Measurements from ENCODE around the gene C1orf210.

C1orf210 gene

DNA sequence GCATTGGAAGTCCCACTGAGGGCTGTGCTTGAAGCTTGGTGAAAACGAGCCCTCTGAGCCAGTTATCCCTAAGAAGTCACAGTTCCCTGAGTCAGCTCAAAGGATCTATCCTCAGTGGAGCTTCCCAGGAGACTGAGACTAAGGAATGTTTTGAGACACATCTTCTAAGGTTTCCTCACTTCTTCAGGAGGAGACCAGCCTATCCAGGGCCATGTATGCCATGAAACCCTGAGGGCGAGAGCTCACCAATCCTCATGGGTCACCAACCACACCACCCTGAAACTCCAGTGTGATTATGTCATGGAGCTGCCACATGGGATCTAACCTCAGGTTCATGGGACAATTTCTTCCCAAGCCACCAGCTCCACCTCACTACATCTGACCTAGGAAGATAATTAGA, 7.8 kb upstream of the C1orf210 start:
- DNase-seq, result no peak

DNA sequence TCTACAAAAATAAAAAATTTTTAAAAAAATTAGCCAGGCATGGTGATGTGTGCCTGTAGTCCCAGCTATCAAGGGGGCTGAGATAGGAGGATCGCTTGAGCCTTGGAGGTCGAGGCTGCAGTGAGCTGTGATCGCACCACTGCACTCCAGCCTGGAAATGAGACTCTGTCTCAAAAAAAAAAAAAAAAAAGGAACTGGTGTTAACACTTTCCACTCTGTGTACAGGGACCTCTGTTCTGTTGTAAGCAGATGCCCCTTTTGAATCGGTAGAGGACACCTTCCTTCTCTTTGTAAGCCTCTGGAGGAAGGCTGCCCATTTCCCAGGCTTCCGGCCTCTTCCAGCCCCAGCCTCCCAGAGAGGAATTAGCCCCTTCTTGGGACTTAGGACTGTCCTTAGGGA, 7.3 kb upstream of the C1orf210 start:
- no peak for DNase-seq

DNA sequence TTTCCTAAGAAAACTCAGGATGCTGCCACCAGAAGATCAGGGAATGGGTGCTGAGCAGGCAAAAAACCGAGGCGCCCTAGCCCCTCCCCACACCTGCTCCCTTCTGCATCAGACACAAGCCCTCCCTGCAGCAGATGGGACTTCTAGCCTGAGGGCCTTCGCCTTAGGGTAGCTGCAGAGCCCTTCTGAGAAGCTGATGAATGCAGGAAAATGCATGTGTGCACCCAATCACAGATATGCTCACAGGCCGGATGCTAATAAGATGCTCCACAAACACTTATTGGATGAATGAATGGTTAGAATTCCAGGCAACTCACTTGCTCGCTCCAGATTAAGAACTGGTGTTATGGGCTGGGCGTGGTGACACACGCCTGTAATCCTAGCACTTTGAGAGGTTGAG, 6.8 kb upstream of the C1orf210 start:
- no peak for DNase-seq

DNA sequence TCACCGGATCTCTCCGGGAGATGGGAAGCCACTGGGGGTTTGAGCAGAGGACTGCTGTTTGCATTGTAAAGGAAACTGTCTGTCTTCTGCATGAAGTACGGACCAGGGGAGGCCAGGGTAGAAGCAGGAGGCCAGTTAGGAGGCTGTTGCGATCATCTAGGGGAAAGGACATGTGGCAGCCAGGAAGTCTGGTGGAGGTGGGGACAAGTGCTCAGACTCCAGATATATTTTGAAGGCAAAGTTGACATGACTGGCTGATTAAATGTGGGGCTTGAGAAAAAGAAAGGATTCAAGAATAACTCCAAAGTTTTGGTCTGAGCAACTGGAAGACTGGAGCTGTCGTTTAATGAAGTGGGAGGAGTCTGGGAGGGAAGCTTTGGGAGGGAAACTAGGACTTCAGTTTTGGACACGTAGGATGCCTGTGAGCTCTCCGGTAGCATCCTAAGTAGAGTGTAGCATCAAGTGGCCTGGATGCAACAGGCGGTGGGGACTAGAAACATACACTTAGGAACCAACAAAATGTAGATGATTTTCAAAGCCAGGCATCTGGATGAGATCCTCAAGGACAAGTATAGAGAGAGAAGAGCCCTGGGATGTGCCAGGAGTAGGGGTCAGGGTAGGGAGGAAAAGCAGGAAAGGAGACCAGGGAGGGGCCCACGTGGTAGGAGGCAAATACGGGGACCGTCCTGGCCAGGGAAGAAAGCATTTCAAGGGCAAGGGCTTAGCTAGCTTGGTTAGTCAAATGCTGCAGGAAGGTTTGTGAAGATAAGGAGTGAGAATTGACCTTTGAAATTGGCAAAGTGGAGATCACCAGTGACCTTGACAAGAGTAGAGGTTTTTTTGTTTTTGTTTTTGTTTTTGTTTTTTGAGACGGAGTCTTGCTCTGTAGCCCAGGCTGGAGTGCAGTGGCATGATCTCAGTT, 3.7 kb upstream of the C1orf210 start:
- no peak for DNase-seq

DNA sequence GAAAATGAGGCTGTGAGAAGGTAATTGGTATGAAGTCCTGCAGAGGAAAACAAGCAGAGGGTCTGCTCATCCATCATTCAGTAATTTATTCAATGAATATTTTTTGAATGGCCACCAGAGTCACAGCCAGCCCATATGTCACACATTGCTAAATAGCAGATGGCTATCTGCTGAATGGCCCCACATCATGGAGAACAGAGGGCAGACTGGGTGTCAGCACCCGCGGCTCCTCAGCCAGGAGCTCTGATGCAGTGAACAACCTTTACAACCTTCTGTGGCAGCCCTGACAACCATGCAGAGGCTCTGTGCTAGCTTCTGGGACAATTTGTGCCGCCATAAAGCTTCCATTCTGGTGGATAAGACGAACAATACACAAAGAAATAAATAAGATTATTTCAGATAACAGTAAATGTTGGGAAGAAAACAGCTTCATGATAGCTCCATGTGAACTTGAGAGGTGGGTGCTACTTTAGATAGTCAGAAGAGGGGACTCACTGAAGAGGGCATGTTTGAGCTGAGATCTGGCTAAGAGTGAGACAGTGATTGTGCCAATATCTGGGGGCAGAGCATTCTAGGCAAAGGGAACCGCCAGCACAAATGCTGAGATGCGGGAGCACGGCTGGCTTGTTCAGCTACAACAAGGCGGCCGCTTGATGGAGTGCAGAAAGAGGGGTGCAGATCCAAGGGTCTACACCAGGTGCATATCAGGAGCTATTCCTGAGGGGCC, 2.8 kb upstream of the C1orf210 start:
- DNase-seq, result no peak

DNA sequence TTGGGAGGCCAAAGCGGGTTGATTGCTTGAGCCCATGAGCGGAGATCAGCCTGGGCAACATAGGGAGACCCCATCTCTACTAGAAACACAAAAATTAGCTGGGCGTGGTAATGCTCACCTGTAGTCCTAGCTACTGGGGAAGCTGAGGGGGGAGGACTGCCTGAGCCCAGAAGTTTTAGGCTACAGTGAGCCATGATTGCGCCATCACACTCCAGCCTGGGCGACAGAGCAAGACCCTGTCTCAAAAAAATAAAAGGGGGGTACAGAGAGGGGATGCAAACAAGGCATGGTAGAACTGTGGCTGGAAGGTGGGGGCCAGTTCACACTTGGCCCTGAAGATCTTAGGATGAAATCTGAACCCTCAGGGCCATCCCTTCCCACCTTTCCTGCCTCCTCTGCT, 1.2 kb upstream of the C1orf210 start:
- DNase-seq, result no peak

DNA sequence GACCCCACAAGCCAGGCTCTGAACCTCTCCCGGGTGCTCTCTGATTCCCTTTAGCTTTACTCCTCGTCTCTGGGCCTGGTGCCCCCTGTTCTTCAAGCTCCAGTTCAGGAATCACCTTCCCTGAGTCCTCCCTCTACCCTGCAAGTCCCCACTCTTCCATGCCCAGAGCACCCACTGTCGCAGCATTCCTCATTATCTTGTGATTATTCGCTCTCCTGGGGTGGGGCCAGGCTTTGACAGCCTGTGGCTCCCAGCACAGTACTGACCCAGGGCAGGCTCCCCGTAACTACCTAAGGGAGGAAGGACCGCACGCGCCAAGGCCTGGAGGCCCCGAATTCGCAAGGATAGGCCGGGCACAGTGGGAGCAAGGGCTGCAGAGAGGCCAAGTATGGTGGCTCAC, 734 bp upstream of the C1orf210 start:
- DNase-seq, result no peak

DNA sequence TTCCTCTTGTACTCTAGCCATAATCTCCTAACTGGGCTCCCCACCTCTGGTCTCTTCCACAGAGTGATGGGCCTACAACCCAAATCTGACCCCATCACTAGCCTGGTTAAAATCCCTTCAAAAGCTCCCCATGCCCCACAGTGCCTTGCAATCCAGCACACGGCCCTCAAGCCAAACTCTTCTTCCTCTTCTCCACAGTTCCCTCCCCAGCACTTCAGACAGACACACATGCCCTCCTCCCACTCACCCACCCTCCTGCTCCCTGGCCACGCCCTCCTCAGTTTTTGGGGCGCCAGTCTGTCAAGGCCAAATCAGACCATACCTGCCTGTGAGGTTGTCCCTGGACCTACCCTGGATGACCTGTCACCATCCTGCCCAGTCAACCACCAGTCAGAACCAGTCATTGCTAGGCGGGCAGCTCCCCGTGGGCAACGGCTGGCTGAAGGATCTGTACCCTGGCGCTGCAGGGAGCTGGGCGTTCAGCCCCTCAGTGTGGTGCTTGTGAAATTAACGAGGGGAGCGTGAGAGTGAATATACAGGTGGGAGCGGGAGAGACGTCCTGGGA, 753 bp downstream of the C1orf210 start:
- no peak for DNase-seq

DNA sequence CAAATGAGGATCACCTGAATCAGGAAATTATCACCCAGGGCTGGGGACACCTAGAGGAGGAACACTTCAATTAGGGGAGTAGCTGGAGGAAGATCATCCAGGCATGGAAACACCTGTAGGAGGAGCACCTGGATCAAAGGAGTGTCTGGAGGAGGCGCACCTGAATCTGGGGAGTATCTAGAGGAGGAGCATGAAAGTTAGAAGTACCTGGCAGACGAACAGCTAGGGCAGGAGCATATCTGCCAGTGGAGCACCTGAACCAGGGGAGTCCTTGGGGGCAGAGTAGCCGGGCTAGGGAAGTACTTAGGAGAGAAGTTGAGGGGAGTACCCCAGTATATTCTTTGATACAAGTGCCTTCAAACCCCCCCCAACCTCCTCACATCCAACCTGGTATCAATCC, 1.3 kb downstream of the C1orf210 start:
- no peak for DNase-seq

DNA sequence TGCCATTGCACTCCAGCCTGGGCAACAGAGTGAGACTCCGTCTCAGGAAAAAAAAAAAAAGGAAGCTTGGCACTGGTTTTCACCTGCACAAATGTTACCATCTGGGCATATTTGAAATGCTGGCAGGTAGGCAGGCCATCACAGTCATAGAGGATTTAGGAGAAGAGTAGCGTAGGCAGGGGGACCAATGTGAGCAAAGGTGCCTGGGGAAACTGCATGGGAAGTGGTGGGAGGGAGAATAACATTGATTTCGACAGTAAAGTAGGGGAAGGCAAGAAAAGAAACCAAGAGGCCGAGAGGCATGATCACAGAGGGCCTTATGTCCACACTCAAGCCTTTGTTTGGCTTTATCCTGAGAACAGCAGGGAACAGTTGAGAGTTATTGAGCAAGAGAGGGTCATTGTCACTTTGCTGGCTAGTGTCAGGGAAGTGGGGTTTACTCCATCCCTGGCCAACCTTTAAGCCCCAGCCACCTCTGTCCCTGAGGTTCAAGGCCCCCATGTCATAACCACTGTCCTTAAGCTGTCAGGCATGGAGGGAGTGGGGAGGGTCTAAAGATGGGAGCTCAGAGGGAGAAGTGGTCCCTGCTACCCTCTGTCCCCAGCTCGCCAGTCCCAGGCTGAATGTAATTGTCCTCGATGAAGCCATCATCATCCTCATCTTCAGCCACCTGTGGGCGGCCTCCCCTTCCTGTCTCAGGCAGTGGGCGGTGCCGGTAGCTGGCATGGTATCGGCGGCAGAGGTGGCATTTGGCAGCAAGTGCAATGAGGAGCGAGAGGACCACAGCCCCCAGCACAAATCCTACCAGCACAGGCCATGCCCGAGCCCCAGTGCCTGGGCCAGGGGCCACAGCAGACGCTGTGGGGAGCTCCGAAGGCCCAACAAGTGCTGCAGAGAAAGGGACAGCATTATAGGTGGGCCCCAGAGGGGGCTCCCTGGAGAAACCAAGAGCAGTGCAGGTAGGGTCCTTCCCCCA, 2.9 kb downstream of the C1orf210 start:
- no peak for DNase-seq

DNA sequence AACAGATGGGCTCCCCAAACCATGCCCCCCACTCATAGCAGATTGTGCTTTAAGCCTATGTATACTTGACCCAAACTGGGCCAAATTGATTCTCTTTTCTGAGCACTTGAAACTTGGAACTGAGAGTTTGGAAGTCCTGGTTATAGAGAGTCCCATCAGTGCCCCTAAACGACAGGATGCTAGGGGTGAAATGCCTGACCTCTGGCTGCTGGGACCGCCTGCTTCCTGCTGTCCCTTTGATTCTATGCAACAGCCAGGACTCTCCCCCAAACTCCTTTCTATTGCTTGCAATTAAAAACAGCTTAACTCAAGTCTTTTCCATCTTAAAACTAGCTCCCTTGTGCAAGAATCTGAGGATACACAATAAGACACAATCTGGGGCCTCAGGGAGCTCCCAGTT, 4.7 kb downstream of the C1orf210 start:
- DNase-seq, result no peak

DNA sequence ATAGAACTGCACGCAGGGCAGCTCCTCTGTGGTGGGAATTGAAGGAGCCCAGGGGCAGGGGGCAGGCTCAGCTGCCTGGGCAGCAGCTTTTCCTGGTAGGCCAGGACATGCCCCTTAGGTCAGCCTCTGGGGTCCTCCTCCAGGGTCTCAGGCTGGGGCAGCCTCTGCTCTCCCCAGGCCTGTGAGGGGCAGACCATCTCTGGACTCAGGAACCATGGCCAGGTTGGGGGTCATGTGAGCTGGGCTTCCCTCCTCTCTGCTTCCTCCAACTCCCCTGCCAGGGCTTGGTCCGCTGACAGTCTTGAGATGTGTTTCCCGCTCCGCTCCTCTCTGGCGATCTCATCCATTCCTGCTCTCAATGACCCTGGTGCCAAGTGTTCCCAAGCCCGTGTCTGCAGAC, 5.7 kb downstream of the C1orf210 start:
- DNase-seq, result no peak

DNA sequence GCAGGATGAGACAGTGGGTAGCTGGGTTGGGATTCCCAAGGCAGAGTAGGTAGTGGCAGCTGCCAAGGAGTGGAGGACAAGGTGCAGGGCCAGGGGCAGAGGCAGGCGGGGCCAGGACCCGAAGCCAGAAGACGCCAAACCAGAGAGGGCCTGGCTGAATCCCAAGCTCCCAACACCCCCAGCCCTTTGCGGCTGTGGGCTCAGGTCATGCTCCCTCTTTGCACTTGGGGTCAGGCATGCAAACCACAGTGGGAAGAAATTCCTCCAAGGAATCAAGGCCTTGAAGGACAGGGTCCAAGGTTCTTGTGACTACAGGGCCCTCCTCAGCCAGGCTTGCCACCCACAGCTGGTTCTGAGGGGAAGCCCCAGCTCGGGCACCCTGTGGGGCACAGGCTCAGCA, 6.2 kb downstream of the C1orf210 start:
- no peak for DNase-seq

DNA sequence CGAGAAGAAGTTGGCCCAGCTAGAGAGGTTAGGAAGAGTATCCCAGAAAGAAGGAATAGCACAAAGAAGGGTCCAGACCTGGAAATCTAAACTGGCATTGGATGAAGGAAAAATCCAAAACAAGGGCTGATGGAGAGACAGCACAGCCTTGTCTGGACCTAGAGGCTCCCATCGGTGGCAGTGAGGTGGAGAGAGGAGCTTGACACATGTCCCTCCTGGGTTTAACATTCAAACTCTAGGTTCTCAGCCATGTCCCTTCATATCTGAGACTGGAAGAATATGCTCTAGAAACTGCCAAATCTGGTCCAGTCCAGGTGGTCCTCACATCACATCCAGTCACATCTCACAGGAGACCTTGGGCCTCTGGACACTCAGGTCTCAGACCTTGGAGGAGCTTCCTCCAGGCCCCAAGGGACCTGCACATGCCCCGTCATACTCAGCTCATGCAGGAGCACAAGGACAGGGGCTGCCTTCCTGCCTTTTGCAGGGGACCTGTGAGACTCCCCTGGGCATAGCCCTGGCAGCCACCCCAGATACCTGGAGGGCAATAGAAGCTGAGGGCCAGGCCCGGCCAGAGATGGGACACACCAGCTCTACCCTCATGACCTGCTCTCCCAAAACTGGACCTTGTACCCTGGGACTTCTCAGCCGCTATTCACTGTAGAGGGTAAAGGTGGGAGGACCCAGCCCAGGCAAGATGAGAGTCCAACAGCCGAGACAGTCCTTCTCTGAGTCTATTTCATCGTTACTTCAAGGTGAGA, 8.1 kb downstream of the C1orf210 start:
- no peak for DNase-seq

DNA sequence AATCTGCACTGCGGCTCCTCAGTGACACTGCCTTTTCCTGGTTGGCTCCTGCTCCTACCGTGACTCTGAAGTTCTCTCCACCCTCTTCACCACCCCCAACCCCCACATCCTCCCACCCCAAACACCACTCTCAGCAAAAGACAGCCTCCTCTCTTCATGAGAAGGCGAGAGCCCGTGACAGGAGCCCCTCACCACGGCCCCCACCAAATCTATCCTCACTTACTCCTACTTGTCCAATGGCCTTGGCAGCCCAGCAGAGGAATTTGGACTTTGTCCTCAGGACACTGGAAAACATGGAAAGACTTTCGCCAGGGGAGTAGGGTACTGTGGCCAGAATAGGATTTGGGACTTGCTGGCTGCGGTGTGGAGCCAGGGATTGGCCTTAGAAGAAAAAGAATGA, 8.7 kb downstream of the C1orf210 start:
- DNase-seq, result no peak

DNA sequence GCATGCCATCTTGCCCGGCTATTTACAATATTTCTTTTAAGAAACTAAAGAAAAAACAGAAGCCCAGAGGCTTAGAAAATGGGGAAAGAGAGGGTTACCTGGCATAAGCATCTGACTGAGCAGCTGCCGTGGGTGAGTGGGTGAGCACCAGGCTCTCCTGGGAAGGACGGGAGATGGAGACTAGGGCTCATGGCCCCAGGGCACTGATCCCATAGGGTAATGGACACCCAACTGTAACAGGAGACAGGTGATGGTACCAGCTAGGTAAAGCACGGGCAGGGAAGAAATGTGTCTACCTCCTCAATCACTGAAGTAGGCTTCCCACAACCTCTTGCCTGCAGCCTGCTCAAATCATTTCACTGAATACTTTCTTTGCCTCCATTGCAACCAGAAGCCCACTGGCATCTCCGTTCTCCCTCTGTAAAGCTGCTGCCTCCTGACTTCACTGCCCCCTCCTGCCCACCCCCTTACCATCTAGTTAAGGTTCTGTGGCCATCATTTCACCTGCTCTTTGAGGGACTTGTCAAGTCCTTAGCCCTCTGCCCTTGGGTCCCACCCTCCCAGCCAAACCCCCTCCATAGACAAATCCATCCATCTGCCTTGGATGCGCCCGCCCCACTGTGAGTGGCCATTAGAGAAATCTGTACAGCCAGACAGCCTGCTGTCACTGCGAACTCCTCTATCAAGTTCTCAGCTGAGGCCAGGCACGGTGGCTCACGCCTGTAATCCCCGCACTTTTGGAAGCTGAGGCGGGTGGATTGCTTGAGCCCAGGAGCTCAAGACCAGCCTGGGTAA, 9.4 kb downstream of the C1orf210 start:
- DNase-seq, result no peak

DNA sequence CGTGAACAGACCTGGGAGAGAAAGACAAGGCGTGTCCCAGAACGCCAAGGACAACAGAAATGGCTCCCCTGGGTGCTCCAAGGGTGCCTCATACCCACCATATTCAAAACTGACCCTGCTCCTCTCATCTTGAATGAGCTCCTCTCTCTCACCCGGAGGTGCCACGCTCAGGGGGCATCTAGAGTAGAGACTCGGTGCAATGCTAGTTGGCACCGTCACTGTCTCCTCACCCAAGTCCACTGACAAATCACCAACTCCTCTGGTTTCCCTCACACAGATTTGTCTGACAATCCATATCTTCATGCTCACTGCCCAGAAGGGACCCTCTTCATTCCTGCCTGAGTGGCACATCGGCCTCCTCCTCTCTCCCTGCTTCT, 10.6 kb downstream of the C1orf210 start:
- no peak for DNase-seq

DNA sequence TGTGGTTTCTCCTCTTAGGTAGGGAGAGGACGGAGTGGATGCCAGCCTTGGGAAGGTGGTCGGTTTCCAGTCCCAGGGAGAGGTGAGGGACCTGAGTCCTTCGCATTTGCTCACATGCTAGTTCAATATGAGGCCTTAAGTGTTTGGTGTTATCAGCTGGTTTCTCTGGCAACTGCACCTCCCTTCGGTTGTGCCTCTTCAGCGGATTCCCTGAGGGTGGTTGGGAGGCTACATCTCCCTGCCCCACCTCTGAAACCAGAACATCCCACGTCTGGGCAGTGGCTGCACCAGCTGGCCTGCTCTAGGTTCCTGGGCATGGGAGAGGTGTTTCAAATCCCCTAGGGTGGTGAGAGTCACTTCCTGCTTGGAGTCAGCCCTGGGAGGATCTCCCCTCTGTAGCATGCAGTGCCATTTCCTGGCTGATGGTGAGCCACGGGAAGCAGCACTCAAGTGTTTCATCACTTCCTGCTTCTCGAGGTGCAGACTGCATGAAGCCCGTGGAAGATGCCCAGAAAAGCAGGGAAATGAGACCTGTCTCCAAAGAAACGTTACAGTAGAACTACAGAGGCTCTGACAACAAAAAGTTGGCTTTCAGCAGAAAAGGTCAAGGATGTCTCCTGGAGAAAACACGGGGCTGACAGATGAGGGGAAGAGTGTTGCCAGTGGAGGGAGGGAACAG, 11.1 kb downstream of the C1orf210 start:
- DNase-seq, result no peak

DNA sequence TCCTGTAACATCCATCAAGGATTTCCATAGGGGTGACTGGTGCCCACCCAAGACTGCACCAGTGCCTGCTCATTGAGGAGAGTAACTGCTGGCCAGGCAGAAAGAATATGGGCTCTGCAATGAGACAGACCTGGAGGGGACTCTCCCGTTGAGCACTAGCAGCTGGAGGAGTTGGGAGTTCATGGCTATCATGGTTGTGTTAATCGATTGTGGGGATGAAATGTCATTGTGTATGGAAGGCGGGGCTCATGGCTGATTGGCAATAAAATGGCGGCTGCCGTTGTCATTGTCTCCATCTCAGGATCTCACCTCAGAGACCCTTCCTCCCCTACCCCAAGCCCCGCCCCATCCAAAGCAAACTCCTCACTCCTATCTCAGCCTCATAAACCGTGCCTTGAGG, 11.7 kb downstream of the C1orf210 start:
- DNase-seq, result no peak

All from T-helper 9 cell (primary cell).